Neural progenitor cell (in vitro differentiated cells): ENCODE measurements around the gene EP400. TPM values are rescaled to one million over a fixed set of nuclear protein-coding genes. Genes with fewer than 3 reads are reported as not detected.

Experiments
- DNase-seq: peaks from one replicate; pipeline ENCODE4 v3.0.0-alpha.2; 2016; ENCODE audit warnings: low spot score
- H2AFZ ChIP-seq: fragments of 200-600 bp; sonication (generic); replicated peaks from 2 replicates; pipeline ENCODE4 v1.6.1; 2016; ENCODE audit warnings: antibody characterized with exemption
- H3F3A ChIP-seq: fragments of 200-600 bp; sonication (generic); 2 replicates; pipeline ENCODE4 v1.6.1; 2016; ENCODE audit warnings: antibody characterized with exemption, low read depth
- H3K27ac ChIP-seq: fragments of 200-600 bp; sonication (generic); 2 replicates; pipeline ENCODE4 v1.5.1; 2016; ENCODE audit warnings: mild to moderate bottlenecking
- H3K27me3 ChIP-seq: fragments of 200-600 bp; sonication (generic); 2 replicates; pipeline ENCODE4 v1.6.1; 2016; ENCODE audit warnings: mild to moderate bottlenecking, moderate library complexity
- H3K36me3 ChIP-seq: fragments of 200-600 bp; sonication (generic); 2 replicates; pipeline ENCODE4 v1.5.1; 2016
- H3K4me1 ChIP-seq: fragments of 200-600 bp; sonication (generic); 2 replicates; pipeline ENCODE4 v1.6.1; 2016; ENCODE audit warnings: mixed run types
- H3K4me2 ChIP-seq: fragments of 200-600 bp; sonication (generic); 2 replicates; pipeline ENCODE4 v1.6.1; 2016
- H3K4me3 ChIP-seq: fragments of 200-600 bp; sonication (generic); 2 replicates; pipeline ENCODE4 v1.5.1; 2016
- H3K79me2 ChIP-seq: fragments of 200-600 bp; sonication (generic); 2 replicates; pipeline ENCODE4 v1.6.1; 2016; ENCODE audit warnings: low read depth
- H3K9ac ChIP-seq: fragments of 200-600 bp; sonication (generic); 2 replicates; pipeline ENCODE4 v1.6.1; 2016
- H3K9me3 ChIP-seq: fragments of 200-600 bp; sonication (generic); 2 replicates; pipeline ENCODE4 v1.5.1; 2016; ENCODE audit warnings: low read depth
- H4K20me1 ChIP-seq: fragments of 200-600 bp; sonication (generic); 2 replicates; pipeline ENCODE4 v1.6.1; 2016; ENCODE audit warnings: low read depth
- H3K27ac Mint-ChIP-seq: 3 replicates; pipeline ENCODE4 v1.8.0; 2021; ENCODE audit warnings: mixed read lengths
- H3K27me3 Mint-ChIP-seq: 2 replicates; pipeline ENCODE4 v1.8.0; 2022; ENCODE audit warnings: low read depth, mild to moderate bottlenecking, inconsistent platforms, moderate library complexity, mixed read lengths; ENCODE audit not compliant: insufficient read depth
- H3K36me3 Mint-ChIP-seq: 3 replicates; pipeline ENCODE4 v1.8.0; 2021; ENCODE audit warnings: mixed read lengths
- H3K4me1 Mint-ChIP-seq: 3 replicates; pipeline ENCODE4 v1.8.0; 2021; ENCODE audit warnings: mixed read lengths
- H3K4me3 Mint-ChIP-seq: 3 replicates; pipeline ENCODE4 v1.8.0; 2021; ENCODE audit warnings: mild to moderate bottlenecking, moderate library complexity, mixed read lengths
- H3K9me3 Mint-ChIP-seq: 3 replicates; pipeline ENCODE4 v1.8.0; 2020; ENCODE audit warnings: mixed read lengths
- CTCF ChIP-seq: fragments of 200-600 bp; sonication (generic); IDR thresholded peaks from 2 replicates; pipeline ENCODE4 v1.5.1; 2017; ENCODE audit warnings: antibody characterized with exemption, mild to moderate bottlenecking
- EZH2 ChIP-seq: fragments of 200-600 bp; sonication (generic); IDR thresholded peaks from 2 replicates; pipeline ENCODE4 v1.6.1; 2017; ENCODE audit warnings: antibody characterized with exemption, mild to moderate bottlenecking, moderate library complexity
- EZH2phosphoT487 ChIP-seq: fragments of 200-600 bp; sonication (generic); IDR thresholded peaks from 2 replicates; pipeline ENCODE4 v1.6.1; 2017; ENCODE audit warnings: antibody characterized with exemption
- total RNA-seq: library from RNA; depleted of rRNA; stranded (reverse); fragments of >200 nt; gene quantifications from 2 replicates; pipeline ENCODE4 v1.2.3, GENCODE V29; 2015; ENCODE audit warnings: low replicate concordance

Gene EP400
- total RNA-seq, 1 donor from 2014 or later = 16.3 TPM

GRCh38 chr12:131908092-131909080 lies 41.4 kb upstream of the EP400 start:
- Histone ChIP-seq H3K27me3 (no peaks in the 10 kb centered on the region), H3K4me3 (no peak overlapping the region), H3F3A (no peaks in the 10 kb centered on the region), H2AFZ (no peak overlapping the region), H3K9ac (no peak overlapping the region), H3K4me2 (no peak overlapping the region), H3K27ac (no peak overlapping the region), H3K36me3 (no peaks in the 10 kb centered on the region), H3K79me2 (peaks cover 3% of the 10 kb centered on the region), H4K20me1 (peaks cover 45% of the 10 kb centered on the region), H3K9me3 (no peaks in the 10 kb centered on the region), H3K4me1 (no peaks in the 10 kb centered on the region)
- TF ChIP-seq EZH2phosphoT487 (no peak), CTCF (no peak), EZH2 (no peak)
- Mint-ChIP-seq H3K27ac (no peak overlapping the region), H3K4me3 (no peak overlapping the region), H3K36me3 (peaks cover 3% of the 10 kb centered on the region), H3K4me1 (no peaks in the 10 kb centered on the region), H3K27me3 (peaks cover 3% of the 10 kb centered on the region), H3K9me3 (no peaks in the 10 kb centered on the region)
- DNase-seq = no peak

- Mint-ChIP-seq H3K27ac (no peak overlapping the region), H3K36me3 (peaks cover 3% of the 10 kb centered on the region), H3K4me3 (no peak overlapping the region), H3K4me1 (no peaks in the 10 kb centered on the region), H3K9me3 (no peaks in the 10 kb centered on the region), H3K27me3 (peaks cover 3% of the 10 kb centered on the region)
- no peak overlapping the region for H3K9ac ChIP-seq
- H3K4me3 ChIP-seq = no peak overlapping the region
- no peaks in the 10 kb centered on the region for H3F3A ChIP-seq
- H3K27ac ChIP-seq = no peak overlapping the region
- TF ChIP-seq EZH2 (no peak), EZH2phosphoT487 (no peak), CTCF (no peak)
- no peaks in the 10 kb centered on the region for H3K27me3 ChIP-seq
- H3K9me3 ChIP-seq = no peaks in the 10 kb centered on the region
- no peak overlapping the region for H2AFZ ChIP-seq
- DNase-seq = no peak
- H3K4me1 ChIP-seq = no peaks in the 10 kb centered on the region
- H4K20me1 ChIP-seq = peaks cover 37% of the 10 kb centered on the region
- no peak overlapping the region for H3K4me2 ChIP-seq
- H3K79me2 ChIP-seq = peaks cover under 1% of the 10 kb centered on the region
- no peaks in the 10 kb centered on the region for H3K36me3 ChIP-seq
Observed at GRCh38 chr12:131909081-131909751, 40.5 kb upstream of the EP400 start.

GRCh38 chr12:131909752-131910219 lies 40.0 kb upstream of the EP400 start:
- DNase-seq = no peak
- Mint-ChIP-seq H3K27me3 (peaks cover 3% of the 10 kb centered on the region), H3K9me3 (no peaks in the 10 kb centered on the region), H3K4me1 (no peaks in the 10 kb centered on the region), H3K36me3 (peaks cover 5% of the 10 kb centered on the region), H3K4me3 (no peak overlapping the region), H3K27ac (no peak overlapping the region)
- no peaks in the 10 kb centered on the region for H3F3A ChIP-seq
- H3K27me3 ChIP-seq = no peaks in the 10 kb centered on the region
- no peaks in the 10 kb centered on the region for H3K36me3 ChIP-seq
- no peak overlapping the region for H3K9ac ChIP-seq
- no peaks in the 10 kb centered on the region for H3K79me2 ChIP-seq
- no peak overlapping the region for H3K4me3 ChIP-seq
- no peaks in the 10 kb centered on the region for H3K9me3 ChIP-seq
- no peak overlapping the region for H3K27ac ChIP-seq
- H4K20me1 ChIP-seq = peaks cover 31% of the 10 kb centered on the region
- H3K4me2 ChIP-seq = no peak overlapping the region
- H2AFZ ChIP-seq = no peak overlapping the region
- no peaks in the 10 kb centered on the region for H3K4me1 ChIP-seq
- TF ChIP-seq CTCF (no peak), EZH2 (no peak), EZH2phosphoT487 (no peak)
